H1 (cell line): ENCODE data around the gene LUZP1. TPM values are rescaled to one million over a fixed set of nuclear protein-coding genes. Genes with fewer than 3 reads are reported as not detected.

ENCODE experiments used
- CTCF ChIA-PET: fragments of 300-600 bp; sonication (Branson Sonifier 250); formaldehyde crosslinking; loops from one replicate; lab custom pipeline; 2021; ENCODE audit not compliant: partially characterized antibody; lab: Charles Lee
- POLR2A ChIA-PET: fragments of 300-600 bp; sonication (Branson Sonifier 250); formaldehyde crosslinking; loops from one replicate; lab custom pipeline; 2021; ENCODE audit warnings: inconsistent platforms; ENCODE audit not compliant: partially characterized antibody; lab: Charles Lee
- DNase-seq, 2 experiments: peaks; one replicate each; pipeline versions ENCODE4 v3.0.0 to v3.0.0-alpha.2; 2010 to 2022; ENCODE audit warnings: low spot score in 2 of 2, low read depth in 1 of 2, mixed read lengths in 1 of 2
- FAIRE-seq: peaks from 2 replicates; lab custom pipeline; 2011; peaks lifted over from hg19 to GRCh38; lab: Jason Lieb, UNC
- H2AFZ ChIP-seq: 2 replicates; pipeline ENCODE4 v1.8.1; 2012; ENCODE audit warnings: low read length, inconsistent platforms
- H2AK5ac ChIP-seq: 2 replicates; pipeline ENCODE4 v1.6.1; 2013; ENCODE audit warnings: low read depth, low read length
- H2BK120ac ChIP-seq: replicated peaks from 2 replicates; pipeline ENCODE3; 2013; ENCODE audit warnings: low read depth, low read length, inconsistent platforms
- H2BK12ac ChIP-seq: 2 replicates; pipeline ENCODE4 v1.6.1; 2013; ENCODE audit warnings: low read depth, low read length
- H2BK15ac ChIP-seq: 2 replicates; pipeline ENCODE4 v1.6.1; 2013; ENCODE audit warnings: low read length
- H2BK20ac ChIP-seq: 2 replicates; pipeline ENCODE4 v1.6.1; 2013; ENCODE audit warnings: low read length
- H2BK5ac ChIP-seq: 2 replicates; pipeline ENCODE4 v1.6.1; 2013; ENCODE audit warnings: low read depth, low read length
- H3K14ac ChIP-seq: 2 replicates; pipeline ENCODE4 v1.6.1; 2013; ENCODE audit warnings: inconsistent platforms; ENCODE audit not compliant: insufficient read length
- H3K18ac ChIP-seq: 2 replicates; pipeline ENCODE4 v1.6.1; 2013; ENCODE audit warnings: low read length; ENCODE audit errors: extremely low read depth
- H3K23ac ChIP-seq: 2 replicates; pipeline ENCODE4 v1.6.1; 2013; ENCODE audit warnings: inconsistent platforms; ENCODE audit not compliant: insufficient read length
- H3K23me2 ChIP-seq: 2 replicates; pipeline ENCODE4 v1.6.1; 2013; ENCODE audit warnings: low read depth, low read length
- H3K27ac ChIP-seq: 2 replicates; pipeline ENCODE4 v1.6.1; 2011; ENCODE audit warnings: low read depth, low read length, inconsistent platforms
- H3K27me3 ChIP-seq, 4 experiments: replicated peaks in 1 of 4; 1 replicate in 1 of 4; 2 replicates in 3 of 4; pipeline versions ENCODE4 v1.6.1 to v1.8.1; 2011 to 2013; ENCODE audit warnings: low read length in 3 of 4, mild to moderate bottlenecking in 3 of 4, inconsistent platforms in 2 of 4, mixed read lengths in 2 of 4, moderate library complexity in 1 of 4; ENCODE audit not compliant: control insufficient read depth in 3 of 4, insufficient read depth in 3 of 4; ENCODE audit errors: extremely low read depth in 1 of 4
- H3K36me3 ChIP-seq, 4 experiments: 2 replicates each; pipeline versions ENCODE4 v1.6.1 to v1.8.1; 2011 to 2013; ENCODE audit warnings: mild to moderate bottlenecking in 4 of 4, low read length in 3 of 4, moderate library complexity in 2 of 4, control low read depth in 1 of 4, inconsistent platforms in 1 of 4; ENCODE audit not compliant: insufficient read depth in 4 of 4, control insufficient read depth in 2 of 4
- H3K4ac ChIP-seq: replicated peaks from 2 replicates; pipeline ENCODE3; 2013; ENCODE audit warnings: low read length, low read depth, mixed read lengths, inconsistent platforms; ENCODE audit not compliant: insufficient read length
- H3K4me1 ChIP-seq, 4 experiments: replicated peaks in 1 of 4; 1 replicate in 1 of 4; 2 replicates in 3 of 4; pipeline versions ENCODE4 v1.6.1 to v1.8.1; 2011 to 2013; ENCODE audit warnings: low read length in 3 of 4, inconsistent platforms in 2 of 4, mixed read lengths in 1 of 4; ENCODE audit not compliant: insufficient read depth in 4 of 4, control insufficient read depth in 3 of 4
- H3K4me2 ChIP-seq, 2 experiments: 2 replicates each; pipeline versions ENCODE4 v1.6.1 to v1.8.1; 2011 to 2013; ENCODE audit warnings: low read depth in 2 of 2, low read length in 2 of 2, control low read depth in 1 of 2, inconsistent platforms in 1 of 2, mild to moderate bottlenecking in 1 of 2; ENCODE audit not compliant: insufficient read depth in 1 of 2
- H3K4me3 ChIP-seq, 4 experiments: fragments of 200-600, 300-600 bp in 1 of 4; sonication (generic), shearing (Covaris generic), sonication (Bioruptor Twin) in 1 of 4; 2 replicates each; pipeline versions ENCODE4 v1.5.1 to v1.8.1; 2011 to 2016; ENCODE audit warnings: low read length in 4 of 4, low read depth in 3 of 4, control low read depth in 2 of 4, inconsistent platforms in 2 of 4, mild to moderate bottlenecking in 2 of 4, mixed read lengths in 1 of 4, moderate library complexity in 1 of 4; ENCODE audit not compliant: insufficient read depth in 2 of 4; ENCODE audit errors: extremely low read depth in 1 of 4
- H3K56ac ChIP-seq: replicated peaks from 2 replicates; pipeline ENCODE3; 2013; ENCODE audit warnings: low read depth, mild to moderate bottlenecking, mixed read lengths, low read length, inconsistent platforms; ENCODE audit not compliant: insufficient read length
- H3K79me1 ChIP-seq: 2 replicates; pipeline ENCODE4 v1.6.1; 2013; ENCODE audit warnings: low read depth, low read length, control low read depth
- H3K79me2 ChIP-seq, 2 experiments: 2 replicates each; pipeline versions ENCODE4 v1.6.1 to v1.8.1; 2012 to 2013; ENCODE audit warnings: low read length in 2 of 2, mild to moderate bottlenecking in 2 of 2, inconsistent platforms in 1 of 2; ENCODE audit not compliant: insufficient read depth in 2 of 2, control insufficient read depth in 1 of 2
- H3K9ac ChIP-seq, 4 experiments: replicated peaks in 1 of 4; 1 replicate in 1 of 4; 2 replicates in 3 of 4; pipeline versions ENCODE4 v1.6.1 to v1.8.1; 2011 to 2013; ENCODE audit warnings: low read depth in 3 of 4, low read length in 3 of 4, control low read depth in 2 of 4, mild to moderate bottlenecking in 2 of 4, moderate library complexity in 2 of 4, inconsistent platforms in 1 of 4; ENCODE audit errors: extremely low read depth in 1 of 4
- H3K9me3 ChIP-seq, 2 experiments: 2 replicates each; pipeline versions ENCODE4 v1.6.1 to v1.8.1; 2012 to 2013; ENCODE audit warnings: mild to moderate bottlenecking in 2 of 2, moderate library complexity in 2 of 2, control low read depth in 1 of 2, inconsistent platforms in 1 of 2, low read depth in 1 of 2, low read length in 1 of 2, mixed read lengths in 1 of 2; ENCODE audit not compliant: insufficient read depth in 2 of 2
- H4K20me1 ChIP-seq, 2 experiments: replicated peaks in 1 of 2; 2 replicates each; pipeline versions ENCODE3 to v1.8.1; 2011 to 2013; ENCODE audit warnings: inconsistent platforms in 2 of 2, low read length in 2 of 2, mild to moderate bottlenecking in 1 of 2; ENCODE audit not compliant: insufficient read depth in 2 of 2, control insufficient read depth in 1 of 2
- H4K5ac ChIP-seq: 2 replicates; pipeline ENCODE4 v1.6.1; 2013; ENCODE audit warnings: low read length, low read depth, mixed read lengths, inconsistent platforms; ENCODE audit not compliant: insufficient read length
- H4K8ac ChIP-seq: 2 replicates; pipeline ENCODE4 v1.8.0; 2013; ENCODE audit warnings: mild to moderate bottlenecking, moderate library complexity, low read length, inconsistent platforms; ENCODE audit not compliant: insufficient read depth; ENCODE audit errors: extremely low read depth
- H4K91ac ChIP-seq: replicated peaks from 2 replicates; pipeline ENCODE3; 2013; ENCODE audit warnings: low read length, mixed read lengths, inconsistent platforms; ENCODE audit not compliant: insufficient read length
- CEBPB ChIP-seq: IDR thresholded peaks from 2 replicates; pipeline ENCODE4 v1.6.1; 2012; ENCODE audit warnings: low read depth, low read length
- HDAC2 ChIP-seq, 2 experiments: fragments of 300-600 bp in 1 of 2; sonication (generic) in 1 of 2; IDR thresholded peaks; 2 replicates each; pipeline ENCODE4 v1.6.1; 2011 to 2012; ENCODE audit warnings: low read depth in 2 of 2, low read length in 2 of 2, mild to moderate bottlenecking in 2 of 2, moderate library complexity in 2 of 2, borderline replicate concordance in 1 of 2, inconsistent platforms in 1 of 2
- JUN ChIP-seq: IDR thresholded peaks from 2 replicates; pipeline ENCODE4 v1.6.1; 2011; ENCODE audit warnings: low read depth, mild to moderate bottlenecking, improper control_type of control experiment, low read length
- JUND ChIP-seq: IDR thresholded peaks from 2 replicates; pipeline ENCODE4 v1.6.1; 2011; ENCODE audit warnings: mild to moderate bottlenecking, improper control_type of control experiment, low read length
- KDM1A ChIP-seq: fragments of 200-600, 300-600 bp; sonication (generic); IDR thresholded peaks from 2 replicates; pipeline ENCODE4 v1.7.1; 2016; ENCODE audit warnings: mild to moderate bottlenecking, low read length, borderline replicate concordance
- MAFK ChIP-seq: IDR thresholded peaks from 2 replicates; pipeline ENCODE4 v1.6.1; 2012; ENCODE audit warnings: low read depth, mild to moderate bottlenecking, improper control_type of control experiment, low read length
- PHF8 ChIP-seq: fragments of 200-600 bp; sonication (generic); conservative IDR thresholded peaks from 2 replicates; pipeline ENCODE4 v1.7.1; 2012; ENCODE audit warnings: low read depth, mild to moderate bottlenecking, inconsistent platforms, low read length, moderate library complexity
- RXRA ChIP-seq: IDR thresholded peaks from 2 replicates; pipeline ENCODE4 v1.6.1; 2011; ENCODE audit warnings: low read depth, mild to moderate bottlenecking, low read length, moderate library complexity; ENCODE audit not compliant: insufficient read depth
- SUZ12 ChIP-seq: fragments of 200-600 bp; sonication (generic); IDR thresholded peaks from 2 replicates; pipeline ENCODE4 v1.6.1; 2012; ENCODE audit warnings: mild to moderate bottlenecking, inconsistent platforms, low read length, moderate library complexity, mixed read lengths
- TAF1 ChIP-seq: IDR thresholded peaks from 2 replicates; pipeline ENCODE4 v1.6.1; 2011; ENCODE audit warnings: mild to moderate bottlenecking, low read depth, low read length
- TAF7 ChIP-seq: optimal IDR thresholded peaks from 2 replicates; pipeline ENCODE3; 2011; ENCODE audit warnings: low read depth, mild to moderate bottlenecking, inconsistent platforms, low read length, moderate library complexity, borderline replicate concordance
- USF2 ChIP-seq: IDR thresholded peaks from 2 replicates; pipeline ENCODE4 v1.6.1; 2011; ENCODE audit warnings: low read length, improper control_type of control experiment
- YY1 ChIP-seq: IDR thresholded peaks from 2 replicates; pipeline ENCODE4 v1.6.1; 2011; ENCODE audit warnings: low read depth, mild to moderate bottlenecking, low read length
- WGBS, 2 experiments: shearing (Covaris generic) in 1 of 2; methylation state at CpG; one replicate each; pipeline versions ENCODE4 v1.1.6 to v1.1.7; 2013 to 2015; ENCODE audit warnings: low lambda C conversion rate in 2 of 2, mixed read lengths in 2 of 2, inconsistent platforms in 1 of 2, low coverage in 1 of 2, missing lambda C conversion rate in 1 of 2; ENCODE audit not compliant: insufficient replicate concordance in 2 of 2, insufficient coverage in 1 of 2, insufficient read length in 1 of 2; ENCODE audit errors: extremely low coverage in 1 of 2, missing lambda C conversion rate in 1 of 2; 5-methylcytosine and 5-hydroxymethylcytosine counted together
- polyA plus RNA-seq, 7 experiments: library from polyadenylated mRNA; depleted of rRNA in 3 of 7; stranded (reverse) in 5 of 7; unstranded in 2 of 7; fragments of >200 nt in 5 of 7; fragments of 200-250 nt in 2 of 7; gene quantifications; 1 replicate in 5 of 7; 2 replicates in 1 of 7; 4 replicates in 1 of 7; pipeline versions ENCODE4 v1.2.1 to v1.2.3, GENCODE V29; 2011 to 2013; ENCODE audit warnings: missing spikeins in 2 of 7, mixed read lengths in 2 of 7
- total RNA-seq: library from RNA; stranded (reverse); fragmentation: NEBNext Ultra II Directional; extraction: Animal tissue kit (Norgen Biotek cat#: 25700); gene quantifications from 2 replicates; pipeline ENCODE4 v1.2.1, GENCODE V29; 2021

Gene LUZP1
- total and polyA plus RNA-seq, 2 of the 8 experiments (the other 6 are each of a cell fraction or from before 2014, with no cell fraction given) = 14.0 to 60.5 TPM

- no peak overlapping the region for H3K4me3 ChIP-seq
- H4K8ac ChIP-seq = no peak overlapping the region; the same call in 1 of the 2 replicates
- no peak overlapping the region for H2AK5ac ChIP-seq
- H3K27me3 ChIP-seq = peaks cover 0 to 2% (median 1%) of the 10 kb centered on the region in 4 experiments; a peak in 4 of 7 replicates
- peak overlapping the region; percentile 40; the same call in 1 of the 2 replicates for H2BK20ac ChIP-seq
- peaks cover 0 to 3% of the 10 kb centered on the region in 2 experiments for H4K20me1 ChIP-seq
- no peak overlapping the region for H4K5ac ChIP-seq
- peaks cover 6% of the 10 kb centered on the region; the same call in 1 of the 2 replicates for H3K23me2 ChIP-seq
- no peak overlapping the region for H4K91ac ChIP-seq
- no peak for FAIRE-seq
- no peaks in the 10 kb centered on the region for H3K9me3 ChIP-seq
- no peak overlapping the region for H3K18ac ChIP-seq
- 0 out of 8 replicates have a peak, but pooled peaks cover 0 to 3% (median 0%) of the 10 kb centered on the region in 4 experiments for H3K36me3 ChIP-seq
- POLR2A ChIA-PET = no interaction called here
- H3K4ac ChIP-seq = peak overlapping the region; percentile 19
- no peak overlapping the region for H2AFZ ChIP-seq
- H2BK15ac ChIP-seq = no peak overlapping the region
- CTCF ChIA-PET = interaction anchor here (1.1 to 1.4 kb wide), 2 partner anchors 8 to 62 kb away, joined by 4 read pairs; no protein-coding TSS in a partner anchor
- no peak overlapping the region for H2BK12ac ChIP-seq
- peaks cover 3% of the 10 kb centered on the region; the same call in 1 of the 2 replicates for H3K79me1 ChIP-seq
- no peak overlapping the region for H3K9ac ChIP-seq
- H3K23ac ChIP-seq = no peak overlapping the region
- no peak overlapping the region for H2BK5ac ChIP-seq
- H2BK120ac ChIP-seq = no peak overlapping the region
- no peak overlapping the region for H3K27ac ChIP-seq
- DNase-seq = no peak
- H3K79me2 ChIP-seq = peaks cover 0 to 2% of the 10 kb centered on the region in 2 experiments; a peak in 1 of 4 replicates
- no peak overlapping the region for H3K14ac ChIP-seq
- H3K4me2 ChIP-seq = no peak overlapping the region; a peak in 1 of 4 replicates
- 93% methylated on average over 4 of the region's 4 CpGs; no CpG with 5 or more reads in 1 of the 2 experiments for WGBS, 2 experiments
- H3K56ac ChIP-seq = no peak overlapping the region
- H3K4me1 ChIP-seq = peaks cover 6 to 13% (median 9%) of the 10 kb centered on the region in 4 experiments
- no peak for TF ChIP-seq RXRA
- no peak for TF ChIP-seq USF2
- no peak for TF ChIP-seq SUZ12
- no peak for TF ChIP-seq PHF8
- no peak for TF ChIP-seq TAF1
- no peak for TF ChIP-seq JUN
- TF ChIP-seq JUND = no peak
- TF ChIP-seq CEBPB = no peak
- TF ChIP-seq KDM1A = no peak
- TF ChIP-seq TAF7 = no peak
- TF ChIP-seq HDAC2 (IDR thresholded peaks at IDR 0.05; ENCODE audit: borderline replicate concordance in 1 of 2, low read depth in 2 of 2, low read length in 2 of 2) = no peak
- TF ChIP-seq YY1 = no peak
- no peak for TF ChIP-seq MAFK
Observed at GRCh38 chr1:23214640-23215039, 46.0 kb upstream of the LUZP1 start.
